Osteocyte (in vitro differentiated cells): Measurements from ENCODE around the gene SORBS1. TPM values are rescaled to one million over a fixed set of nuclear protein-coding genes. Genes with fewer than 3 reads are reported as not detected.

Source experiments
- DNase-seq: peaks from one replicate; pipeline ENCODE4 v3.0.0; 2021; ENCODE audit warnings: mixed read lengths; ENCODE audit not compliant: unreplicated experiment; ENCODE audit errors: extremely low spot score
- H3K27ac Mint-ChIP-seq: one replicate; pipeline ENCODE4 v1.8.0; 2021; ENCODE audit warnings: mild to moderate bottlenecking, mixed read lengths; ENCODE audit not compliant: unreplicated experiment
- H3K27me3 Mint-ChIP-seq: one replicate; pipeline ENCODE4 v1.8.0; 2021; ENCODE audit warnings: mixed read lengths; ENCODE audit not compliant: unreplicated experiment
- H3K36me3 Mint-ChIP-seq: one replicate; pipeline ENCODE4 v1.8.0; 2021; ENCODE audit warnings: mixed read lengths; ENCODE audit not compliant: unreplicated experiment
- H3K4me1 Mint-ChIP-seq: one replicate; pipeline ENCODE4 v1.8.0; 2021; ENCODE audit warnings: mixed read lengths; ENCODE audit not compliant: unreplicated experiment
- H3K4me3 Mint-ChIP-seq: one replicate; pipeline ENCODE4 v1.8.0; 2021; ENCODE audit warnings: mild to moderate bottlenecking, moderate library complexity, mixed read lengths; ENCODE audit not compliant: unreplicated experiment
- H3K9me3 Mint-ChIP-seq: one replicate; pipeline ENCODE4 v1.8.0; 2021; ENCODE audit warnings: mixed read lengths; ENCODE audit not compliant: unreplicated experiment
- total RNA-seq: library from RNA; stranded (reverse); gene quantifications from 2 replicates; pipeline ENCODE4 v1.2.1, GENCODE V29; 2021
- TF ChIP-seq, protein P1 (sequence below): fragments of 200-600 bp; sonication (generic); IDR thresholded peaks from 2 replicates; pipeline ENCODE4 v1.5.0; 2021; ENCODE audit warnings: antibody characterized with exemption, mild to moderate bottlenecking, moderate library complexity

The SORBS1 gene
- total RNA-seq, 1 donor from 2014 or later = 1.7 TPM

DNA sequence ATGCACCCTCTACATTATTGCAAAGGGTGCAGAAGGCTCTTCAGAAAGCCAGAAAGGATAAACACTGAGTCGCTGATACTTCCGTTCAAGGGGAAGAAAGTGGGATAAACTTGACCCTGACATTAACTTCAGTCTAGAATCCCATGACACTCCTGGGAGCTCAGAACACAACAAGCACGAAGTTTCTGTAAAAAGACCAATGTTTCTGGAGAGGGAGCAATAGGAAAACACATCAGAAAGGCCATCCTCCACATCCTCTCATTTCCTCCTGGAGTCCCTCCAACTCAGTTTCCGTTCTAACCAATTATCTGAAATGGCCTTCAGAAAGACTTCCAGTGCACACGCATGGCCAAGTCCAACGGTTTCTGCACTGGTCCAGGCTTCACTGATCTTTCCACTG lies 113.5 kb downstream of the SORBS1 start:
- Mint-ChIP-seq H3K4me3 (no peak overlapping the region), H3K36me3 (no peaks in the 10 kb centered on the region), H3K4me1 (peaks cover 8% of the 10 kb centered on the region), H3K9me3 (no peaks in the 10 kb centered on the region), H3K27me3 (peaks cover 2% of the 10 kb centered on the region), H3K27ac (no peak overlapping the region)
- DNase-seq = no peak
- TF ChIP-seq, protein P1, sequence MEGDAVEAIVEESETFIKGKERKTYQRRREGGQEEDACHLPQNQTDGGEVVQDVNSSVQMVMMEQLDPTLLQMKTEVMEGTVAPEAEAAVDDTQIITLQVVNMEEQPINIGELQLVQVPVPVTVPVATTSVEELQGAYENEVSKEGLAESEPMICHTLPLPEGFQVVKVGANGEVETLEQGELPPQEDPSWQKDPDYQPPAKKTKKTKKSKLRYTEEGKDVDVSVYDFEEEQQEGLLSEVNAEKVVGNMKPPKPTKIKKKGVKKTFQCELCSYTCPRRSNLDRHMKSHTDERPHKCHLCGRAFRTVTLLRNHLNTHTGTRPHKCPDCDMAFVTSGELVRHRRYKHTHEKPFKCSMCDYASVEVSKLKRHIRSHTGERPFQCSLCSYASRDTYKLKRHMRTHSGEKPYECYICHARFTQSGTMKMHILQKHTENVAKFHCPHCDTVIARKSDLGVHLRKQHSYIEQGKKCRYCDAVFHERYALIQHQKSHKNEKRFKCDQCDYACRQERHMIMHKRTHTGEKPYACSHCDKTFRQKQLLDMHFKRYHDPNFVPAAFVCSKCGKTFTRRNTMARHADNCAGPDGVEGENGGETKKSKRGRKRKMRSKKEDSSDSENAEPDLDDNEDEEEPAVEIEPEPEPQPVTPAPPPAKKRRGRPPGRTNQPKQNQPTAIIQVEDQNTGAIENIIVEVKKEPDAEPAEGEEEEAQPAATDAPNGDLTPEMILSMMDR = no peak

DNA sequence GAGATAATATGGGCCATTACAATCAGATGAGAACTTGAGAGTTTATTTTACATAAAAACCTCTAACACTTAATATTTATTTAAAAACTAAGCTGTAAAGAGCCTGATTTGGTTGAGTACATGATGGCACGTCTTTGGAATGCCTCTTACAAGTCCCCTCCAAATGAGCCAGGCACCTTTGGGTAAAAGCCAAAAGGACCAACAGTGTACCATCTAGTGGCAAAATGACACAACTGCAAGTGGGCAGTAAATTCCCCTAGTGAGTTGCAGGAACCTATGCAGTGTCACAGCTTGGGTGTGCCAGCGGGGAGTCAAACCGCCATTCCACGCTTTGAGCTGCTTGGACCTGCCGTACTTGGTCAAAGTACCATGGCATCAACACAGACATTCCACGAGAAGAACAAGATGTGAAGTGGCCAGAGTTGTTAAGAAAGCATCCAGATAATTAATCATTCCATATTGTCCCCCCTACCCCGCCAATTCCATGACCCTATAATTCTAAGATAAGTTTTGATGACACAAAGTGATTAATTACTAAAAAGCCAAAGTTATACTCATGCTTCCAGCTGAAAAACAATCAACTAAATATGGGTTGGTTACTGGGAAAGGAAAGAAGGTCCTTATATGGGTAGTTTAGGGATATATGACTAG lies 115.2 kb downstream of the SORBS1 start:
- DNase-seq = no peak
- H3K9me3 Mint-ChIP-seq = no peaks in the 10 kb centered on the region
- no peak overlapping the region for H3K27ac Mint-ChIP-seq
- H3K4me1 Mint-ChIP-seq = peaks cover 8% of the 10 kb centered on the region
- H3K27me3 Mint-ChIP-seq = peaks cover 2% of the 10 kb centered on the region
- H3K4me3 Mint-ChIP-seq = no peak overlapping the region
- TF ChIP-seq, protein P1 = peak; percentile 76
- H3K36me3 Mint-ChIP-seq = no peaks in the 10 kb centered on the region

DNA sequence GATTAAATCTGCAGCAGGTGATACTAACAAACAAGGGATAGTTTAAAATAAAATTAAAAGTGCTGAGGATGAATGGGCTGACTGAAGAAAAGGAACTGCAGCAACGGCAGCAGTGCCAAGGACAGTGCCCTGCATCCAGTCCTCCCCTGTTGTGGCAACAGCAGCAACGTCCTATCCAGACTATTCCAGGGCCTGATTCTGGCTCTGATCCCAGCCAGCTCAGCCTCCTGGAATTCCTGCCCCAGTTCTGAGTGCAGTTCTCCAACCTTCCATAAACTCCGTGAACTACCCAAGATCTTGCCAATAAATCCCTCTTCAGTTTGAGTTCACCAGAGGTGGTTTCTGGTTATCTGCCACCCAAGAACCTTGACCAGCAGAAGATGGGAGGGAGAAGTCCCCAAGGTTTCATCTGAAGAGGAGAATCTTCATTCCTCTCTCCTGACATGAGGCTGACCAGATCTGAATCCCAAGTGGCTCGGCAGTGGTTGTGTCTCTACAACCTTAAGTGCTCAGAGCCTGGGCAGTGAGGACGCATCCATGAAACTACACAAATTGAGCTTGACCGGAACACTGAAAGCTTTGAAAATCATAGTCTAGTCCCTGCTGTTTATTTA lies 115.8 kb downstream of the SORBS1 start:
- no peaks in the 10 kb centered on the region for H3K36me3 Mint-ChIP-seq
- no peak overlapping the region for H3K27ac Mint-ChIP-seq
- no peak for DNase-seq
- peaks cover 2% of the 10 kb centered on the region for H3K27me3 Mint-ChIP-seq
- H3K9me3 Mint-ChIP-seq = no peaks in the 10 kb centered on the region
- no peak overlapping the region for H3K4me3 Mint-ChIP-seq
- peaks cover 8% of the 10 kb centered on the region for H3K4me1 Mint-ChIP-seq
- TF ChIP-seq, protein P1 = no peak

DNA sequence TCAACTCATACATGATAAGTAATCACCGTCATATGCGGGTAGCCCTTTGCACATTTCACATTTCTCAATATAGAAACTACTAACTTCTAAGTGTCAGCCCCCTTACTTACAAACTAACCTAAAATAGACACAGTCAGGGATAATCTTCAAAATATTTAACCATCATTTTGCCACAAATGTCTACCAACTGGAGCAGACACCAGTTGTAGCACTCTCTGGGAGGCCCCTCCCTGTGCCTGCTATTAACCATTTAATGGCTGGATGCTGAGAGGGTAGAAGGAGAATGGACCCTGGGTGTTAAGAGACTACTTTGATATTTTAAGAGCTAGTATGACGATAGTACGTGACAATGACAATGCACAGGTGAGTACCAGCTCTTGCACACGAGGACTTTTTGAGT lies 116.4 kb downstream of the SORBS1 start:
- TF ChIP-seq, protein P1 = no peak
- Mint-ChIP-seq H3K27me3 (peaks cover 2% of the 10 kb centered on the region), H3K27ac (no peak overlapping the region), H3K36me3 (no peaks in the 10 kb centered on the region), H3K4me3 (no peak overlapping the region), H3K4me1 (peaks cover 8% of the 10 kb centered on the region), H3K9me3 (no peaks in the 10 kb centered on the region)
- no peak for DNase-seq

DNA sequence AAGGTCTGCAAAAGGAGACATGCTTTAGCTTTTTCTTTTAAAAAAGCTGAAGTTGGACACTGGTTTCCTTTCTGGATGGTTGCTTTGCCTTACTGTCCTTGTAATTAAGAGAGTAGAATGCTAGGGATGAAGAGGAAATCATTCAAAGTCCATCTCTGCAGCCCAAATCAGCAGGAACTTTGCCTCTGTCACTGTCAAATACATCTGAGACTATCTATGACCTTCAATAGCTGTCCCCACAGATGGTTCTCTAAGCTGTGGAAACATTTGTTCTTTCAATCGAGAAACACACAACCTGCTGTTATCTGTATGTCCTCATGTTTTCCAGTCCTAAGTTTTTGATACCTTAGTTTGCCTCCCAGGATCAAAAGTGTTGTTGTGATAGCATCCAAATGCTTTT lies 117.5 kb downstream of the SORBS1 start:
- Mint-ChIP-seq H3K4me3 (no peak overlapping the region), H3K36me3 (no peaks in the 10 kb centered on the region), H3K27me3 (peaks cover 2% of the 10 kb centered on the region), H3K9me3 (no peaks in the 10 kb centered on the region), H3K4me1 (peaks cover 8% of the 10 kb centered on the region), H3K27ac (no peak overlapping the region)
- DNase-seq = no peak
- TF ChIP-seq, protein P1 = no peak
